Stimulated activated CD4-positive, alpha-beta T cell treated with anti-CD3 and anti-CD28 coated beads, TNF-alpha, amount 100 ng/mL, for 4 hours (primary cell): ENCODE measurements around the gene DENND6A.
"Not testable (repeated sequence)": the region's sequence is repeated elsewhere in the genome, so short reads cannot be mapped to it uniquely, and the experiment has no call there.

Experiments used
- DNase-seq, 3 experiments: peaks; one replicate each; pipeline ENCODE4 v3.0.0-alpha.2; 2020; ENCODE audit warnings: low read depth in 3 of 3

Gene DENND6A

GRCh38 chr3:57644740-57645139, 48.1 kb downstream of the DENND6A start:
- no peak for DNase-seq

GRCh38 chr3:57637391-57637790, 55.5 kb downstream of the DENND6A start:
- DNase-seq = no peak

GRCh38 chr3:57634259-57634658, 58.6 kb downstream of the DENND6A start:
- not testable (repeated sequence) for DNase-seq

GRCh38 chr3:57627976-57628375, 64.9 kb downstream of the DENND6A start:
- no peak for DNase-seq

- DNase-seq = no peak
These were observed 68.1 kb downstream of the DENND6A start for GRCh38 chr3:57624801-57625200.

GRCh38 chr3:57622362-57622761, 70.5 kb downstream of the DENND6A start:
- no peak for DNase-seq

GRCh38 chr3:57617739-57618138, 75.1 kb downstream of the DENND6A start:
- DNase-seq = no peak

- DNase-seq = no peak
These were observed 76.6 kb downstream of the DENND6A start for GRCh38 chr3:57616233-57616632.

GRCh38 chr3:57611870-57612269, 81.0 kb downstream of the DENND6A start:
- DNase-seq = not testable (repeated sequence)

- no peak for DNase-seq
These were observed 87.2 kb downstream of the DENND6A start for GRCh38 chr3:57605683-57606082.

GRCh38 chr3:57604971-57605370, 87.9 kb downstream of the DENND6A start:
- no peak for DNase-seq

- no peak for DNase-seq
These were observed 92.7 kb downstream of the DENND6A start for GRCh38 chr3:57600195-57600594.

GRCh38 chr3:57598765-57599360, 94.0 kb downstream of the DENND6A start:
- DNase-seq = no peak

- DNase-seq = peak; percentile 97 to 99 (median 99)
These were observed 95.6 kb downstream of the DENND6A start, which contains the start of gene ARF4 for GRCh38 chr3:57597127-57597923. Gene ARF4, minus strand, starts transcription at chr3:57597344. Its CDS starts 204 bp downstream, at chr3:57597140.

- DNase-seq = peak; percentile 18 to 32 (median 20)
These were observed 96.3 kb downstream of the DENND6A start for GRCh38 chr3:57596495-57597126.

- DNase-seq = no peak
These were observed 98.3 kb downstream of the DENND6A start for GRCh38 chr3:57594576-57594975.

GRCh38 chr3:57594144-57594543, 98.7 kb downstream of the DENND6A start:
- DNase-seq = no peak

GRCh38 chr3:57592306-57592705, 100.6 kb downstream of the DENND6A start:
- no peak for DNase-seq

GRCh38 chr3:57587905-57588304, 105.0 kb downstream of the DENND6A start:
- no peak for DNase-seq

GRCh38 chr3:57586778-57587177, 106.1 kb downstream of the DENND6A start:
- DNase-seq = no peak

GRCh38 chr3:57583544-57583943, 109.3 kb downstream of the DENND6A start:
- DNase-seq = no peak

GRCh38 chr3:57582474-57583168, 110.3 kb downstream of the DENND6A start:
- no peak for DNase-seq
